ENCODE data around the gene SRBD1.

Gene SRBD1

DNA sequence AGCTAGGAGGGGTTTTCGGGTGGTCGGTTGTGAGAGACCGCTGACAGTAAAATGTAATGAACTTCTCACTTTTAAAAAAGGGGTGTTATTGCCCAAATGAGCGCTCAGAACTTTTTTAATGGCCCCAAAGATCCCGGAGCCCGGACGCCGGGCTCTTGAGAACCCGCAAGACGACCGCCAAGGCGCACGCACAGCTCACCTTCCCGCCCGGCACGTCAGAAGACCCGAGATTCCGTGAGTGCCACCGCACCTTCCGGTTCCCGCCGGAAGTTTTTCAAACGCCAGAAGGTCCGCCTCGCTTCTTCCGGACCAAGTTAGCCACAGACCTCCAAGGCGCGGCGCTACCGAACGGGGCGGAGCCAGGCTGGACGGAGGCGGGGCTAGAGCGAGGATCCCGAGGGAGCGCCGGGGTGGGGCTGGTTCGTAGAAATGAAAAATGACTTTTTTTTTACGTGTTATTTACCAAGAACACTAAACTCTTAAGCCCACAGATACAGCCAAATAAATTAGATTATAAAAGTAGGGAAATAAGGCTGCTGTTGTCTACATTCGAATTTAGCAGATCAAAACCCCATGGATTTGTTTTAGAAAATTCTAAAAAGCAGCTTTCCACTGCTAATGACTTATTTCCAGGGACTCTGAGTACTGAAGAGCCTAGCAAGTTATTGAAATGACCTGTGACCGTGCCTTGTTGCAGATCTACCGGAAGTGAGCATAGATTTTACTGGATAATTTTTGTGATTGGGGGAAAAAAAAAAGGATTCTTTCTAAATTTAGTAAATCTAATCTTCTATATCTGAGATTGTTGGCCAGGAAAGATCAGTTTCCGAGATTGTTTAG lies at the start of gene SRBD1:
TSS of gene SRBD1 (minus strand) at position 248 of the 840 bp plus-strand sequence. CDS start 5,826 bp downstream, outside the sequence.
- DNase-seq, result peak; percentile 86

GRCh38 chr2:45654250-45654649 lies 43.2 kb upstream of the SRBD1 start:
- DNase-seq, result no peak

DNA sequence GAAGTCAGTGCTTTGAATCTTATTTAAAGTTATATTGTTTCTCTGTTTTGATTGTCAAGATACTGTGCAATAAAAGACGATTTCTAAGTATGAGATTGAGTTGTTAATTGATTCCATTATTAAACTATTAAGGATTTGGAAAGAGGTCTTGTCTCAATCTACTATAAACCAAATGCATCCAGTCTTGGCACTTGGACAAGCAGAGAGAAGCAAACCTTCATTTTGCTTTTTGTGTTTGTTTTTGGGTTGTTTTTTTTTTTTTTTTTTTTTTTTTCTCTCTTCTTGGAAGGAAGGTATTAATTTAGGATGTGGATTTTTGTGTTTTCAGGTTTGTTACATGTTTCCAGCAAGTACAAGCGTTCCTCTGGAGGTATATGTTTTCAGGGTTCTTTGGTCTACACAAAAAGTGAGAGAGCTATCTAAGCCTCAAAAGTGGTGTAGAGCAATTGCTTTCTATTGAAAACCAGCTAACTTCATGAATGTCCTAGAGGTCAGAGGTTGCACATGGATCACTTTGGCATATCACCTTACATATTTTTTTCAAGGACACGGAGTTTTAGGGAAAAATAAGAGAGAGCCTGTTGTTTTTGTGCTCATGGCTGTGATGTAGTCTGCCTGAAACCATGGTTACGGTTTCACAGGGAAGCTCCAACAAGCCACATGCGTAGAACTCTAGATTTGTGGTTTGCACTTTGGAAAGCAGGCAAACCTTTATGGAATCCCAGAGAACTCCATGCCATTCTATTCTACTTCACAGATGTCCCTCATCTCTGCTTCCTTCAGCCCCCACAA lies 42.3 kb upstream of the SRBD1 start:
- no peak for DNase-seq

GRCh38 chr2:45652090-45653031 lies 41.3 kb upstream of the SRBD1 start:
- no peak for DNase-seq

DNA sequence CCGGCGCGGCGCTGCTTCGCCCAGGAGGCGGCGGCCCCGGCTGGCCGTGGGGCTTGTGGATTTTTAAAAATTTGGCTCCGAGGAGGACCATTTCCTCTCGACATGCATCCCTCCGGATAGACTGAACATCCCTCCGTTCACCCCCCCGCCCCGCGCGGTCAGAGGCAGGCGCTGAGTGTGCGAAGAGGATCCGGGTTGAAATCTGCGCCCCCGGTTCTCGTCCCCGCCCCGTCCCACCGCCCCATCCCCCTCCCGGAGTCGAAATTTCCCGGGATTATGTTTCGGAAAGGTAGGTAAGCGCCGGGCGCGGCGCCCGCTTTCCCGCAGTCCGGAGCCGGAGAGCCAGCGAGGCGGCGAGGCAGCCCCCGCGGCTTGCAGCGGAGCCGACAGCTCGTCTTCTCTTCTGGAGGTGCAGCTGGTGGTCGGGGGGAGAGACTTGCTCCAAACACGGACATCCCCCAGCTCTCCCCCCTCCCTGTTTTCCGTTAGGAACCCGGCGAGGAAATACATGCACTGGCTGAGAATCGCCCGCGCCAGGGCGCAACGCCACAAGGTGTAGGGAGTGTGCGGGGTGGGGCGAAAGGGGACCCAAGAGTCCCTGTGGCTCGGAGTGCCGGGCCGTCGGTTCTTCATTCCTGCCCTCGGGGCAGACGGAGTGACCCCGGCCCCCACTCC lies 40.5 kb upstream of the SRBD1 start, which contains the start of gene PRKCE:
TSS of gene PRKCE (plus strand) at position 261 of the 675 bp plus-strand sequence.
- DNase-seq, result peak; percentile 51

DNA sequence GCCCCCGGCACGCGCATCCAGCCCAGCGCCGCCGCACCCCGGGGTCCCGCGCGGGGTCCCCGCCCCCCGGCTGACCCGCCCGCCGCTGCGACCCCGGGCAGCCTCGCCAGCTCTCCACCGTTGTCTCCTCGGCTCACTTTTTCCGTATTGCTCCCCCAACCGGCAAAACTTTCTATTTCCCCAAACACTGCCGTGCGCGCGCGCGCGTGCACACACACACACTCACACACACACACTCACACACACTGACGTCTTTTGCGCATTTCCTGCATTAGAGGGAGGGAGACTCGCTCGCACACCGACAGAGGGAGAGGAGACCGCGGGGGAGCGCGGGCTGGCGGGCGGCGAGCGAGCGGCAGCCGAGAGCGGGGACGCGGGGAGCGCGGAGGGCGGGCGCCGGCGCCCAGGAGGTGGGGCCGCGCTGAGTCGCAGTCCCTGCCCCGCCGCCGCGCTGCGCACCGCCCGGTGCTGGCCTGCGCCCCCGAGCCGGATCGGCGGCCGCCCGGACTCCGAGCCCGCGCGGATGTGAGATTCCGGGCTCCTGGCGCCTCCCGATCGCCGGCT lies 39.9 kb upstream of the SRBD1 start:
- DNase-seq, result peak; percentile 92

GRCh38 chr2:45649858-45650811 lies 39.1 kb upstream of the SRBD1 start:
- no peak for DNase-seq

GRCh38 chr2:45649462-45649857 lies 38.4 kb upstream of the SRBD1 start:
- no peak for DNase-seq

DNA sequence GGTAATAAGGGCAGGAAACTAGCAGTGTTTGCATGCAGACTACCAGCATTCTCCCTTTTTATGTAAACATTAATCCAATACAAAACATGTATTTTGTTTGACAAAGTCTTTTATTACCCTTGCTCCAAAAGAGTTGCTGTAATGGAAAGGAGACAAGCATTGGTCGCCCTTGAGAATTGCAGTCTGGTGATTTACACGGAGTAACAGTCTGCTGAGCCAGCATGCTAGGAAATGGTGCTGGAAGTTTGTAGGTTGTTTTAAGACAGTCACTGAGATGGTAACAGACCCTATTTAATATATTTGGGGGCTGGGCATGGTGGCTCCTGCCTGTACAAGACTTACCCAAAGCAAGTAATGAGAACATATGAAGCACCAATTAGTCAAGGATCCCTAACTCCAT lies 37.6 kb upstream of the SRBD1 start:
- DNase-seq, result no peak

DNA sequence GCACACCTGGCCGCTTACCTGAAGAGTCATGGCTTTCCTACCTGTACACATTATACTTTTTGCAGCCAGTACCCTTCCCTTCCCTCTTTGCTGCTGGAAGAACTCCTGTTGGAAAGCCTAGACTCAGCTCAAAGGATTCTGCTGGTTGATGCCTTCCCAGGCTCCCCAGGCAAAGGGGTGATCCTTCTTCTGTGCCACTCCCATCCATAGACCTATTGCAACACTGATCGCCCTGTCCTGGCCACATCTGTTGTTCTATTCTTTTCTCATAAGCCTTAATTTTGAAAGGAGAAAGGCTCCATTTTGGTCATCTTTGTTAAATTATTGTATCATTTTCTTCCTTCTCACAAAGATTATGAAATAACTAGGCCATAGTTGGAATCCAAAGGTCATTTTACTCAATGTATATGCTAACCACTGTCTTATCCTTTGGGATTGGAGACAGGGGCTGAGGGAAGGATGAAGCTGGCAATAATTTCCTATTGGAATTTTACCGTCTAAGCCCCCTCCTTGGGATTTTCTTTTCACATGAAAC lies 37.0 kb upstream of the SRBD1 start:
- DNase-seq, result no peak

DNA sequence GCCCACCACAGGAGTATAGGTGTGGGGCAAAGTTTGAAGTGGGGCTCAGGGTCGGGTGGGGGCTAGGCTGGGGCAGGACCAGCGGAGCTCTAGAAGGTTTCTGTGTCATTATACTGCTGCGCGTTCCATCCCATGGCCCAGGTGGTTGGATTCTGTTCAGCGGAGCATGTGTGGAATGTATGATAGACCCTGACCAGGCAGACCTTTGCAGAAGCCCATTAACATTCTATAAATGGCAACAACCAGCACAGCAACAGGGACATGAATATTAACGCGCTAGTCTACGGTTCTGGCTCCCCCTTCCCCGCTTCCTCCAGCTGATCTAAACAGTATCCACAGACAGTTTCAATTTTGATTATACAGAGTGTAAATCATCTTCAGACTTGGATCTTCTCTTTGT lies 36.3 kb upstream of the SRBD1 start:
- DNase-seq, result no peak

DNA sequence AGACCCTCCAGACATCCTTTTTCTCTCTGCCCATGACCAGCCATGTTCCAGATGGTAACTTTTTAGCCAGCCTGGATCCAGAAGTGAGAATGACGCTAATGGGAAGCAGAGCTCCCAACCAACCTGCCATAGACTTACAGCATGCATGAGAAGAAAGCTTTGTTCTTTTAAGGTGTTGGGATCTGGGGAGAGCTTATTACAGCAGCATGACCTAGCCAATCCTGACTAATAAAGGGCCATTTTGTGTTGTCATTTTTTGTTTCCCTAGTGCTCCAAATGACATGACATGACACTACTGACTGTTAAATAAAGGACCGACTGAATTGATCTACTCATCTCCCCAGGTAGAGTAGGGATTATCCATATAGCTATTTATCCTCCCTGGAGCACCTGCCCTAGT lies 35.2 kb upstream of the SRBD1 start:
- no peak for DNase-seq

GRCh38 chr2:45643543-45644542 lies 32.8 kb upstream of the SRBD1 start:
- DNase-seq, result peak; percentile 77

DNA sequence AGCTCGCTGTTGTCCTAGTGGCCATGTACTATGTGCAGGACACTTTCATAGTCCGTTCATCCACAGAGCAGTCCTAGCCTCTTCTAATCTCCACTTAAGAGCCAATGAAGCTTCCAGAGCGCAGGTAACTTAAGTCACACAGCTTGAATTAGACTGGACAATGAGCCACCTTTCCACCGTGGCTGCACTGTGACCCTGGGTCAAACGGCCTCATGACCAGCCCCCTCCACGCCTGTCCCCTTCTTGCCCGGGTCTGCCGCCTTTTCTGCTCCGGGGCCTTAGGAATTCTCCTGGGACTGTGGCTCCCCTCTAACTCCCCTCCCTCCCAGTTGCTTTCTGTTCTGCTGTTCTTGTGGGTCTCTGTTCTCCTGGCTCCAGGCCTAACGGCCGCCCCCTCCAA lies 32.0 kb upstream of the SRBD1 start:
- DNase-seq, result no peak

GRCh38 chr2:45640576-45640975 lies 29.5 kb upstream of the SRBD1 start:
- no peak for DNase-seq

DNA sequence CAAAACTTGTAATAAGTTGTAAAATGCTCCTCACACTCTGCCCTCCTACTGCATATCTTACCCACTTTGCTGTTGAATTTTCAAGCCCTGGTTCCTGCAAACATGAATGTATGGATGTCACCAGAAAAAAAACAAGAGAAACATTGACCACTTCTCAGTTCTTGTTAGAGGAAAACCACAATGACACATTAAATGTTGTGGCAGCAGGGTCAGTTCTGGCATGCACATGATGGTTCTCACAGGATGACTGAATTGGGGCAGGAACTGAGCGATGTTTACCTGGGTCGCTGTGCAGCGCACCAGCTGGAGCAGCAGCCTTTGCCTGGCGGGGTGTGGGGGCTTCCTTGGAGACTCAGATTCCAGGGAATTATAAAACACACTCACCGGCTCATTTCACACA lies 26.4 kb upstream of the SRBD1 start:
- peak; percentile 60 for DNase-seq

GRCh38 chr2:45636008-45636407 lies 24.9 kb upstream of the SRBD1 start:
- no peak for DNase-seq

DNA sequence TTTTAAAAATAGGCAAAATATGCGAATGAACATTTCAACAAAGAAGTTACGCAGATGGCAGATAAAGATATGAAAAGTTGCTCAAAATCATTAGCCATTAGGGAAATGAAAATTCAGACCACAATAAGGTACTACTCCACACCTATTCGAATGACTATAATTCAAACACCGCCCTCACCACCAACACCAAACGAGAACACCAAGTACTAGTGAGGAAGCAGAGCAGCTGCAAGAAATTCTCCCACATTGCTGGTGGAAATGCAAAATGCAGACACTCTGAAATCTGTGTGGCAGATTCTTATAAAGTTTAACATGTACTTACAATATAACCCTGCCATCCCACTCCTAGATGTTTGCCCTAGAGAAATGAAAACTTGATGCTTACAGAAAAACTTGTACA lies 23.2 kb upstream of the SRBD1 start:
- DNase-seq, result no peak

DNA sequence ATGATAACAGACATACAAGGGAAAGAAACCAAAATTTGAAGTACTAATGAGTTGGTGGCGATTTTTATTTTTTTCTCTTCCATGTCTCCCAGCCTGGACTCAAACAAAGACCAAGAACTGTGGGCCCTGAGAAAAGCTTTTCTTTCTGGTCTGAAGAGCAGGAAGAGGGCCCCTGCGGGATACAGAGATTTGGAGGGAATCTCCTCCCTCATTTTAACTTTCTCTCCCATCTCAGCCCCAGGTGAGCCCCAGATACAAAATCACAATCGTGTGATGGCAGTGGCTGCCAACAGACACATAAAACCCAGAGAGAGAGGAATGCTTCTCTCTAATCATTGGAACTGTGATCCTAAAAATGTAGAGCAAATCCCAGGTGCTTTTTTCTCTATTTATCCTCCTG lies 20.9 kb upstream of the SRBD1 start:
- no peak for DNase-seq

All from GDM1 (cell line).